Chondrocyte (in vitro differentiated cells): ENCODE measurements around the gene MEIS1. TPM values are rescaled to one million over a fixed set of nuclear protein-coding genes. Genes with fewer than 3 reads are reported as not detected.

Experiments used
- DNase-seq: peaks from one replicate; pipeline ENCODE4 v3.0.0; 2021; ENCODE audit warnings: mixed read lengths, low spot score
- H3K27ac Mint-ChIP-seq: one replicate; pipeline ENCODE4 v1.8.0; 2021; ENCODE audit warnings: mild to moderate bottlenecking, moderate library complexity, mixed read lengths; ENCODE audit not compliant: unreplicated experiment
- H3K27me3 Mint-ChIP-seq: 2 replicates; pipeline ENCODE4 v1.8.0; 2021; ENCODE audit warnings: low read depth, mixed read lengths
- H3K36me3 Mint-ChIP-seq: 2 replicates; pipeline ENCODE4 v1.8.0; 2021; ENCODE audit warnings: low read depth, mixed read lengths
- H3K4me1 Mint-ChIP-seq: 2 replicates; pipeline ENCODE4 v1.8.0; 2021; ENCODE audit warnings: low read depth, mild to moderate bottlenecking, mixed read lengths
- H3K4me3 Mint-ChIP-seq: one replicate; pipeline ENCODE4 v1.8.0; 2021; ENCODE audit warnings: mild to moderate bottlenecking, moderate library complexity, mixed read lengths; ENCODE audit not compliant: unreplicated experiment
- H3K9me3 Mint-ChIP-seq: 2 replicates; pipeline ENCODE4 v1.8.0; 2021; ENCODE audit warnings: low read depth, mixed read lengths
- total RNA-seq: library from RNA; stranded (reverse); gene quantifications from 3 replicates; pipeline ENCODE4 v1.2.1, GENCODE V29; 2021
- TF ChIP-seq, protein P1 (sequence below): fragments of 200-600 bp; sonication (generic); IDR thresholded peaks from 2 replicates; pipeline ENCODE4 v1.5.0; 2021; ENCODE audit warnings: antibody characterized with exemption, mild to moderate bottlenecking, moderate library complexity

The MEIS1 gene
- total RNA-seq, 1 donor from 2014 or later = 18.5 TPM

GRCh38 chr2:66574701-66575624, 140.0 kb downstream of the MEIS1 start:
- TF ChIP-seq, protein P1, sequence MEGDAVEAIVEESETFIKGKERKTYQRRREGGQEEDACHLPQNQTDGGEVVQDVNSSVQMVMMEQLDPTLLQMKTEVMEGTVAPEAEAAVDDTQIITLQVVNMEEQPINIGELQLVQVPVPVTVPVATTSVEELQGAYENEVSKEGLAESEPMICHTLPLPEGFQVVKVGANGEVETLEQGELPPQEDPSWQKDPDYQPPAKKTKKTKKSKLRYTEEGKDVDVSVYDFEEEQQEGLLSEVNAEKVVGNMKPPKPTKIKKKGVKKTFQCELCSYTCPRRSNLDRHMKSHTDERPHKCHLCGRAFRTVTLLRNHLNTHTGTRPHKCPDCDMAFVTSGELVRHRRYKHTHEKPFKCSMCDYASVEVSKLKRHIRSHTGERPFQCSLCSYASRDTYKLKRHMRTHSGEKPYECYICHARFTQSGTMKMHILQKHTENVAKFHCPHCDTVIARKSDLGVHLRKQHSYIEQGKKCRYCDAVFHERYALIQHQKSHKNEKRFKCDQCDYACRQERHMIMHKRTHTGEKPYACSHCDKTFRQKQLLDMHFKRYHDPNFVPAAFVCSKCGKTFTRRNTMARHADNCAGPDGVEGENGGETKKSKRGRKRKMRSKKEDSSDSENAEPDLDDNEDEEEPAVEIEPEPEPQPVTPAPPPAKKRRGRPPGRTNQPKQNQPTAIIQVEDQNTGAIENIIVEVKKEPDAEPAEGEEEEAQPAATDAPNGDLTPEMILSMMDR = peak; percentile 84
- H3K4me1 Mint-ChIP-seq = peaks cover 31% of the 10 kb centered on the region
- H3K36me3 Mint-ChIP-seq = peaks cover 3% of the 10 kb centered on the region
- DNase-seq = no peak
- peaks cover 32% of the 10 kb centered on the region for H3K27me3 Mint-ChIP-seq
- no peaks in the 10 kb centered on the region for H3K9me3 Mint-ChIP-seq
- peak overlapping the region; percentile 84 for H3K27ac Mint-ChIP-seq
- H3K4me3 Mint-ChIP-seq = peak overlapping the region; percentile 75

DNA sequence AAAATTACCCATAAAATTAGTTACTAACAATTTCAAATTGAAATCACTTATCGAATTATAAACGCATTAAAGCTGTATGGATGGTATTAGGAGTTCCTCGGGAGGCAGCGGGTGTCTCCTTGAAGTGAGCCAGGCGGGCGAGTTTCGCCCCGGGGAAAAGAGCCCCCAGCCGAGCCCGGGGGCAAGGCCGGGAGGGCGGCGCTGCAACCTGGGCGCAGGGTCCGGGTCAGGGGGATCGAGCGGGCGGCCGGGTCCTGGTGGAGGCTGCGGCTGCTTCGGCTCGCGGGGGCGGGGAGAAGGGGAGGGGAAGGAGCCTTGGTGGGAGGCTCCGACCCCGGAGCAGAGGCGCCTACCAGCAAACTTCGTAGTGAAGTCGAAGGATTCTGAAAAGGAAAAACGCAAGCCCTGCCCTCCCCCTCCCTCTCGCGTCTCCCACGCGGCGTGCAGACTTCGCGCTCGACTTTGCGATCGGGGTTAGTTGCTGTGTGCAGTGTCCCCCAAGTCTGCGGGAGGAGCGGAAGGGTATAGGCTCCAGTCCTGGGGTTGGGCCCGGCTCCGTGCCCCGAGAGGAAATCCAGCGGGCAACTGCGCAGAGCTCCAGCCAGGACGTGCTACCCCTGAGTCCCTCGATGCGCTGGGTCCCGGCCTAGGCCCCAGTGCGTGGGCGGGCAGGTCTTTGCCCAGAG, 140.8 kb downstream of the MEIS1 start:
- no peak for DNase-seq
- Mint-ChIP-seq H3K27ac (peak overlapping the region; percentile 84), H3K36me3 (peaks cover 3% of the 10 kb centered on the region), H3K9me3 (no peaks in the 10 kb centered on the region), H3K27me3 (peaks cover 36% of the 10 kb centered on the region), H3K4me1 (peaks cover 28% of the 10 kb centered on the region), H3K4me3 (peak overlapping the region; percentile 75)
- TF ChIP-seq, protein P1 = peak; percentile 58

- Mint-ChIP-seq H3K4me1 (peaks cover 28% of the 10 kb centered on the region), H3K36me3 (peaks cover 3% of the 10 kb centered on the region), H3K9me3 (no peaks in the 10 kb centered on the region), H3K4me3 (peak overlapping the region; percentile 73), H3K27ac (no peak overlapping the region), H3K27me3 (peaks cover 40% of the 10 kb centered on the region)
- DNase-seq = no peak
- TF ChIP-seq, protein P1 = no peak
Observed at GRCh38 chr2:66576311-66576560, 141.3 kb downstream of the MEIS1 start.

GRCh38 chr2:66576561-66577320, 141.8 kb downstream of the MEIS1 start:
- Mint-ChIP-seq H3K9me3 (no peaks in the 10 kb centered on the region), H3K27ac (no peak overlapping the region), H3K36me3 (peaks cover 2% of the 10 kb centered on the region), H3K27me3 (peaks cover 40% of the 10 kb centered on the region), H3K4me1 (peaks cover 28% of the 10 kb centered on the region), H3K4me3 (peak overlapping the region; percentile 73)
- TF ChIP-seq, protein P1 = peak; percentile 26
- DNase-seq = no peak
